Smooth muscle cell (in vitro differentiated cells): ENCODE data around the gene CCSER1. TPM values are rescaled to one million over a fixed set of nuclear protein-coding genes. Genes with fewer than 3 reads are reported as not detected.

Experiments
- DNase-seq: peaks from one replicate; lab custom pipeline; 2025; ENCODE audit not compliant: unreplicated experiment; lab: John Stamatoyannopoulos, UW
- H2AFZ ChIP-seq: fragments of 200-600 bp; sonication (generic); 2 replicates; pipeline ENCODE4 v1.6.0; 2016; ENCODE audit warnings: antibody characterized with exemption, low read depth, mild to moderate bottlenecking
- H3F3A ChIP-seq: fragments of 200-600 bp; sonication (generic); 2 replicates; pipeline ENCODE4 v1.6.0; 2017; ENCODE audit warnings: antibody characterized with exemption, low read depth
- H3K27ac ChIP-seq: fragments of 200-600 bp; sonication (generic); 2 replicates; pipeline ENCODE4 v1.5.1; 2016; ENCODE audit warnings: low read depth, mild to moderate bottlenecking
- H3K27me3 ChIP-seq: fragments of 200-600 bp; sonication (generic); 2 replicates; pipeline ENCODE4 v1.6.1; 2016; ENCODE audit warnings: low read depth, mild to moderate bottlenecking
- H3K36me3 ChIP-seq: fragments of 200-600 bp; sonication (generic); 2 replicates; pipeline ENCODE4 v1.5.1; 2016; ENCODE audit warnings: low read depth
- H3K4me1 ChIP-seq: fragments of 200-600 bp; sonication (generic); 2 replicates; pipeline ENCODE4 v1.5.1; 2016; ENCODE audit warnings: low read depth
- H3K4me2 ChIP-seq: fragments of 200-600 bp; sonication (generic); 2 replicates; pipeline ENCODE4 v1.6.0; 2016; ENCODE audit warnings: mild to moderate bottlenecking
- H3K4me3 ChIP-seq: fragments of 200-600 bp; sonication (generic); 2 replicates; pipeline ENCODE4 v1.5.1; 2016; ENCODE audit warnings: mild to moderate bottlenecking
- H3K79me2 ChIP-seq: fragments of 200-600 bp; sonication (generic); 2 replicates; pipeline ENCODE4 v1.6.0; 2016; ENCODE audit warnings: low read depth, mild to moderate bottlenecking
- H3K9ac ChIP-seq: fragments of 200-600 bp; sonication (generic); 2 replicates; pipeline ENCODE4 v1.6.0; 2016; ENCODE audit warnings: low read depth
- H3K9me3 ChIP-seq: fragments of 200-600 bp; sonication (generic); replicated peaks from 2 replicates; pipeline ENCODE4 v1.5.1; 2016; ENCODE audit warnings: low read depth
- H4K20me1 ChIP-seq: fragments of 200-600 bp; sonication (generic); 2 replicates; pipeline ENCODE4 v1.6.0; 2016; ENCODE audit warnings: low read depth
- WGBS: methylation state at CpG from one replicate; pipeline ENCODE4 v1.1.7; 2016; ENCODE audit warnings: low lambda C conversion rate; 5-methylcytosine and 5-hydroxymethylcytosine counted together
- polyA plus RNA-seq: library from polyadenylated mRNA; unstranded; fragments of >200 nt; fragmentation: Nextera tagmentation; extraction: Ambion mirVana; gene quantifications from 2 replicates; pipeline ENCODE4 v1.2.1, GENCODE V29; 2016
- total RNA-seq: library from RNA; depleted of rRNA; stranded (reverse); fragments of >200 nt; gene quantifications from 2 replicates; pipeline ENCODE4 v1.2.3, GENCODE V29; 2014
- TF ChIP-seq, protein P1 (sequence below): fragments of 200-600 bp; sonication (generic); IDR thresholded peaks from 2 replicates; pipeline ENCODE4 v1.5.1; 2017; ENCODE audit warnings: borderline replicate concordance, mild to moderate bottlenecking, antibody characterized with exemption; ENCODE audit not compliant: insufficient read depth, poor library complexity, severe bottlenecking

The CCSER1 gene
- total and polyA plus RNA-seq, 2 experiments from 2014 or later, result 0.76 TPM; not detected in 1

DNA sequence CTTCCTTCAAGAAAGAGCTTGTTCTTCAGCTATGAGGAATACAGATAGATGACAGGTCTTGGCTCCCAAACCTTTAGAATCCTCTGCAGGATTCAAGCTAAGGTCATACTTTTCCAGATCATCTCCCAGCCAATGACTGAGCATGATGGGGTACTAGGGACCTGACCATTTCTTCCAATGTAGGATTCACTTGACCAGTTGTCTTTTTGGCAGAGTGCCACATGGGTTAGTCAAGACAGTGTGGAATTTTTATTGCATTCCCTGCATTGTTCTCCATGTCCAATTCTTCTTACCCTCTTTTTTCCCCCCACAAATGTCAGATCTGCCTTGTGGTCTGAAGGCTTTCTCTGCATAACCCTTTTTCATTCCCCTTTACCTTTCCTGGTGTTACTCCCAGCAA, 99.5 kb downstream of the CCSER1 start:
- Histone ChIP-seq H3K9me3 (no peaks in the 10 kb centered on the region), H3K27ac (no peak overlapping the region), H4K20me1 (no peaks in the 10 kb centered on the region), H3K27me3 (no peaks in the 10 kb centered on the region), H3K4me2 (no peak overlapping the region), H3F3A (no peaks in the 10 kb centered on the region), H2AFZ (no peak overlapping the region), H3K36me3 (no peaks in the 10 kb centered on the region), H3K9ac (no peak overlapping the region), H3K79me2 (no peaks in the 10 kb centered on the region), H3K4me3 (no peak overlapping the region), H3K4me1 (no peaks in the 10 kb centered on the region)
- DNase-seq, result no peak
- TF ChIP-seq, protein P1, sequence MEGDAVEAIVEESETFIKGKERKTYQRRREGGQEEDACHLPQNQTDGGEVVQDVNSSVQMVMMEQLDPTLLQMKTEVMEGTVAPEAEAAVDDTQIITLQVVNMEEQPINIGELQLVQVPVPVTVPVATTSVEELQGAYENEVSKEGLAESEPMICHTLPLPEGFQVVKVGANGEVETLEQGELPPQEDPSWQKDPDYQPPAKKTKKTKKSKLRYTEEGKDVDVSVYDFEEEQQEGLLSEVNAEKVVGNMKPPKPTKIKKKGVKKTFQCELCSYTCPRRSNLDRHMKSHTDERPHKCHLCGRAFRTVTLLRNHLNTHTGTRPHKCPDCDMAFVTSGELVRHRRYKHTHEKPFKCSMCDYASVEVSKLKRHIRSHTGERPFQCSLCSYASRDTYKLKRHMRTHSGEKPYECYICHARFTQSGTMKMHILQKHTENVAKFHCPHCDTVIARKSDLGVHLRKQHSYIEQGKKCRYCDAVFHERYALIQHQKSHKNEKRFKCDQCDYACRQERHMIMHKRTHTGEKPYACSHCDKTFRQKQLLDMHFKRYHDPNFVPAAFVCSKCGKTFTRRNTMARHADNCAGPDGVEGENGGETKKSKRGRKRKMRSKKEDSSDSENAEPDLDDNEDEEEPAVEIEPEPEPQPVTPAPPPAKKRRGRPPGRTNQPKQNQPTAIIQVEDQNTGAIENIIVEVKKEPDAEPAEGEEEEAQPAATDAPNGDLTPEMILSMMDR, result no peak

DNA sequence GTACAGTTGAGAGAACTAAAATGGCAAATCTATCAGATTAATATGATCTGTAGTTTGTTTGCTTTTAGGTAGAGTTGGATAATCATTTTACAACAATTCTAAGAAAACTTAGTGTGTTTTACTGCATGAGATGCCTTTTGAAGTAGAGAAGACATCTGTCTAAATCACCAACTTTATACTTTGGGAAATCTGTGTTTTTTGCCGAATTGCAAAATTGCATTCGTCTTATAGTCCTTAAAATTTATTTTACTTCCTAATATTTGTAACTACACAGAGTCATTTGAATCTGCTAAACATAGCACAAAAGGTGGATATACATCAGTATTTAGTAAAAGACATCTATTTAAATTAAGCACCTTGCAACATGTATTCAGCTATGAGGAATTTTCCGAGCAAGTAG, 100.0 kb downstream of the CCSER1 start:
- no peaks in the 10 kb centered on the region for H4K20me1 ChIP-seq
- DNase-seq, result no peak
- no peaks in the 10 kb centered on the region for H3K27me3 ChIP-seq
- H3K9me3 ChIP-seq, result no peaks in the 10 kb centered on the region
- no peak overlapping the region for H3K4me3 ChIP-seq
- no peaks in the 10 kb centered on the region for H3K4me1 ChIP-seq
- TF ChIP-seq, protein P1, result no peak
- H3K9ac ChIP-seq, result no peak overlapping the region
- 85% methylated on average over 3 of the region's 3 CpGs for WGBS
- H2AFZ ChIP-seq, result no peak overlapping the region
- H3K36me3 ChIP-seq, result no peaks in the 10 kb centered on the region
- H3K79me2 ChIP-seq, result no peaks in the 10 kb centered on the region
- no peaks in the 10 kb centered on the region for H3F3A ChIP-seq
- no peak overlapping the region for H3K4me2 ChIP-seq
- H3K27ac ChIP-seq, result no peak overlapping the region

DNA sequence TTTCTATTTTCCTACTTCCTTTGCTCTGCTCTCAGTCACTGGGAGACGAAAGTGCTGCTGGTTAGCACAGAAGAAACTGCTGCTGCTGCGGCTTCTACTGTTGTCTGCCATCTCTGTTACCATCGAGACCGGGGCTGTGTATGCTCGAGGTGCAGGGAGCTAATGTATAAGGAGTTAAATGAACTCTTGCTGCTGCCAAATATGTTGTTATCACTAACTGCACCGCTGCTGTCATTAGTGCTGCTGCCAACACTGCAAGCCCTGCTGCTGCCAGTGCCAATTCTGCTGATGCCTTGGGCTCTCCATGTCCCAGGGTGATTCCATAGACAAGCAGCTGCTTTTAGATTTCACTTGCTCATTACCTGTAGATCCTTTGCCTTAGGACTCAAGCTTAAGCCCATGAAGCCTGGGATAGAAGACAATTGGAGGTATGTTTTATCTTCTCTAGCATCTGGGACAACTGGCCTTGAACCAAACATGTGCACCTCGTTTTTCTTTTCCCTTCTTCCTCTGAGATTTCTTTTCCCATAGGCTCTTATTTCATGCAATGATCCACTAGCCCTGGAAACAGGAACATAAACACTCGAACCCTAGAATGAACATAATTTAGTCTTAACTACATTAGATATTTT, 107.8 kb downstream of the CCSER1 start:
- H3K36me3 ChIP-seq, result no peaks in the 10 kb centered on the region
- H3K9me3 ChIP-seq, result no peaks in the 10 kb centered on the region
- no peaks in the 10 kb centered on the region for H3K79me2 ChIP-seq
- H3K27ac ChIP-seq, result no peak overlapping the region
- no peak overlapping the region for H3K9ac ChIP-seq
- DNase-seq, result no peak
- TF ChIP-seq, protein P1, result no peak
- no peak overlapping the region for H2AFZ ChIP-seq
- no peaks in the 10 kb centered on the region for H3K27me3 ChIP-seq
- no peaks in the 10 kb centered on the region for H3F3A ChIP-seq
- no peak overlapping the region for H3K4me3 ChIP-seq
- WGBS, result 90% methylated on average over 8 of the region's 8 CpGs
- H3K4me2 ChIP-seq, result no peak overlapping the region
- H4K20me1 ChIP-seq, result no peaks in the 10 kb centered on the region
- no peaks in the 10 kb centered on the region for H3K4me1 ChIP-seq
